ENCODE results near the gene LMAN1L.

Gene LMAN1L

DNA sequence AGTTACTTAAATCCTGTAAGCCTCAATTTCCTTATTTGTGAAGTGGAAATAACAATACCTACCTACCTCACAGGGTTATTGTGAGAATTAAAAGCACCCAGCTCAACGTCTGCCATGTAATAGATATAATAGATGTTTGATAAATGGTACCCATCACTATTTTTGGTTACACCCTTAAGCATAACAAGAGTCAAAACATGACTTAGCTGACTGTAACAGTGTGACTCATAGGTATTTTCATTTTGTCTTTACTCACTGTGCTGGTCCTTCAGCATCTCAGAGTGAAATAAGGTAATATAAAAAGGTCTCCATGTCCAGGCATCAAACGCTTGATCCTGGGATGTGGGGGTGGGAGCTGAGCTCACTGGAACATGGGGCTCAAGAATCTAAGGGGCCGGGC, 16.9 kb downstream of the LMAN1L start:
- no peak overlapping the region for H3K4me3 ChIP-seq (ENCODE audit: low read depth, low read length)
- TF ChIP-seq, protein P1, sequence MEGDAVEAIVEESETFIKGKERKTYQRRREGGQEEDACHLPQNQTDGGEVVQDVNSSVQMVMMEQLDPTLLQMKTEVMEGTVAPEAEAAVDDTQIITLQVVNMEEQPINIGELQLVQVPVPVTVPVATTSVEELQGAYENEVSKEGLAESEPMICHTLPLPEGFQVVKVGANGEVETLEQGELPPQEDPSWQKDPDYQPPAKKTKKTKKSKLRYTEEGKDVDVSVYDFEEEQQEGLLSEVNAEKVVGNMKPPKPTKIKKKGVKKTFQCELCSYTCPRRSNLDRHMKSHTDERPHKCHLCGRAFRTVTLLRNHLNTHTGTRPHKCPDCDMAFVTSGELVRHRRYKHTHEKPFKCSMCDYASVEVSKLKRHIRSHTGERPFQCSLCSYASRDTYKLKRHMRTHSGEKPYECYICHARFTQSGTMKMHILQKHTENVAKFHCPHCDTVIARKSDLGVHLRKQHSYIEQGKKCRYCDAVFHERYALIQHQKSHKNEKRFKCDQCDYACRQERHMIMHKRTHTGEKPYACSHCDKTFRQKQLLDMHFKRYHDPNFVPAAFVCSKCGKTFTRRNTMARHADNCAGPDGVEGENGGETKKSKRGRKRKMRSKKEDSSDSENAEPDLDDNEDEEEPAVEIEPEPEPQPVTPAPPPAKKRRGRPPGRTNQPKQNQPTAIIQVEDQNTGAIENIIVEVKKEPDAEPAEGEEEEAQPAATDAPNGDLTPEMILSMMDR (IDR thresholded peaks at IDR 0.05; ENCODE audit: low read depth, low read length) = no peak

- TF ChIP-seq, protein P1 (IDR thresholded peaks at IDR 0.05; ENCODE audit: low read depth, low read length) = no peak
- H3K4me3 ChIP-seq (ENCODE audit: low read depth, low read length) = no peak overlapping the region
Observed at GRCh38 chr15:74829991-74830390, 17.4 kb downstream of the LMAN1L start.

DNA sequence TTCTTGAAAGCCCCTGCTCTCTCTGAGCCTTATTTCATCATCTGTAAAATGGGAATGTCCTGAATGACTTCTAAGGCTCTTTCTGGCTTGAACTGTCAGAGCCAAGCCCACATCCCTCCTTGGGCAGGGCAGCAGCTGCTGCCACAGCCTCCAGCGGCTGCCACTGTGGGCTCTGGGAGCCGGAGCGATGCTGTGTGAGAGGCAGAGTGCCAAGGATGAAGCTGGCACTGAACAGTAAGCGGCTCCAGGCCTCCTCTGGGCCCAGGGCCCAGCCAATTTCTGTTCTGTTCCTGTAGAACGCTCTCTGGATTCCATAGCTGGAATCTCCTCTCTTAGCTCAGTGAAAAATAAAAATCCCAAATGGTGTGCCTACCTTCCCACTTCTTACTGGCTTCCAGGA, 18.2 kb downstream of the LMAN1L start:
- TF ChIP-seq, protein P1 (IDR thresholded peaks at IDR 0.05; ENCODE audit: low read depth, low read length) = no peak
- H3K4me3 ChIP-seq (ENCODE audit: low read depth, low read length) = no peak overlapping the region

GRCh38 chr15:74831813-74832495, 19.3 kb downstream of the LMAN1L start:
- no peak overlapping the region for H3K4me3 ChIP-seq (ENCODE audit: low read depth, low read length)
- TF ChIP-seq, protein P1 (IDR thresholded peaks at IDR 0.05; ENCODE audit: low read depth, low read length) = no peak

GRCh38 chr15:74832826-74833225, 20.2 kb downstream of the LMAN1L start:
- no peak overlapping the region for H3K4me3 ChIP-seq (ENCODE audit: low read depth, low read length)
- TF ChIP-seq, protein P1 (IDR thresholded peaks at IDR 0.05; ENCODE audit: low read depth, low read length) = no peak

DNA sequence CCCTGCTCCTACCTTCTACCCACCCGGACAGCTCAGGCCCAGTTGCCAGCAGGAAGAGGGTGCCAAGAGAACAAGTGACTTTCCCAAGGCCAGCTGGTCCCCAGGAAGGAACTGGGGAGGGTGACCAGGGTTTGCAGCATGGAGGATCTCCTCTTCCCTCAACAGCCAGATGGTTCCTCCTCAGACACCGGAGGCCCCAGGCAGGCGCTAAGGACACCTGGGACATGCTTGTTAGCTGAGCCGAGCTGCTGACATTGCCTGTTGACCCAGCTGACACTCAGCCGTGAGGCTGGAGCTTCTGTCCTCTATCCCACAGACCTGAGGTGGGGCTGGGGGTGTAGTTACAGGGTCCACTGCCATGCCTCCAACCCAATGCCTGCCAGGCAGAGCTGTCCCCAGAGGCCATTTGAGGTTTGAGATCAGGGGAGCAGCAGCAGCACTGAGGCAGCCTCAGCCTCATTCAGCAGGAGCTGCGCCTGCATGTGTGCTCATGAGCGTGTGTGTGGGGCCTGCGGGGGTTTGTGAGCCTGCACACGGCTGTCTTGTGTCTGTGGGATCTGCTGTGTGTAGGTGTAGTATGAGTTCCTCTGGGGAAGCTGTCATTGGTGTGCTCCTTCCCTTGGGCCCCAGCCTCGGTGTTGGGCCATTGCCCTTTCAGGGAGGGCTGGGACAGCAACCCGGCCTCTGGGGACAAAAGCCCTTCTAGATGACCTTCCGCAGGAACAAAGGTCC, 20.9 kb downstream of the LMAN1L start:
- TF ChIP-seq, protein P1 (IDR thresholded peaks at IDR 0.05; ENCODE audit: low read depth, low read length) = no peak
- no peak overlapping the region for H3K4me3 ChIP-seq (ENCODE audit: low read depth, low read length)

- no peak overlapping the region for H3K4me3 ChIP-seq (ENCODE audit: low read depth, low read length)
- TF ChIP-seq, protein P1 (IDR thresholded peaks at IDR 0.05; ENCODE audit: low read depth, low read length) = peak; percentile 90
Observed at GRCh38 chr15:74835312-74835823, 22.7 kb downstream of the LMAN1L start.
